CD4-positive, alpha-beta T cell treated with Interleukin-15 for 4 hours (primary cell): ENCODE measurements around the gene FAM177B.

Experiments
- DNase-seq: peaks from one replicate; pipeline ENCODE4 v3.0.0-alpha.2; 2020; ENCODE audit warnings: low spot score

Gene FAM177B

DNA sequence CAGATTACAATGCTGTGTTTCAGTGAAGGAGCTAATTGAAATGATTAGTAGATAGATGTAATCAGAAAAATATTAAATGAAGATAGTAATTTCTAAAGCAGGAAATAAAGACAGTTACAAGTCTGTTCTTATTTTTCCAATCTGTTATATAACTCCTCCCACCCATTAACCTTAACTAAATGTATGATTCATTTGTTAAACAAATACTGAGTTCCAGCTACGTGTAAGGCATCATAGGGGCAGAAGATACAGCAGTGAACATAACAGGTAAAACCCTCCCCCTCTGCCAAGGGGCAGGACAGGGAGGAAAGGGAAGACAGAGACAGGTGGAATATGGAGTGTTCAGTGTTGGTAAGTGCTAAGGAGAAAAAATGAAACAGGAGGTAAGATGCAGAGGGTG lies at the start of gene FAM177B:
Gene FAM177B, plus strand, starts transcription at position 231 of the 400 bp plus-strand sequence. CDS start 9,344 bp downstream, outside the sequence.
- DNase-seq, result no peak

DNA sequence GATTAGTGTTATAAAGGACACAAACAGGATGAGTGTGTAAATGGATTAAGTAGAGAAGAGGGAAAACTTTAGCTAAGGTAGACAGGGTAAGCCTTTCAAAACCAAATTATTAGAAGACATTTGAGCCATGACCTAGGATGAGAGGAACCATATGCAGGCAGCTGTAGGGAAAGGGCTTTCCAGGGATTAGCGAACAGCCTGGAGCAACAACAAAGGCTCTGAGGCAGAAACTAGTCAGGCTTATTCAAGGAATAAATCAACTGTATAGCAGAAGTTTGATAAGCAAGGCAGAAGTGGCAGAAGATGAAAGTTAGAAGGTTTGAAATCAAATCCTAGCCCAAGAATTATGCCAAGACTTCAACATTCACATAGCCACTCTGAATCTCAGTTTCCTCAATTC lies 46.0 kb upstream of the FAM177B start:
- DNase-seq, result no peak

DNA sequence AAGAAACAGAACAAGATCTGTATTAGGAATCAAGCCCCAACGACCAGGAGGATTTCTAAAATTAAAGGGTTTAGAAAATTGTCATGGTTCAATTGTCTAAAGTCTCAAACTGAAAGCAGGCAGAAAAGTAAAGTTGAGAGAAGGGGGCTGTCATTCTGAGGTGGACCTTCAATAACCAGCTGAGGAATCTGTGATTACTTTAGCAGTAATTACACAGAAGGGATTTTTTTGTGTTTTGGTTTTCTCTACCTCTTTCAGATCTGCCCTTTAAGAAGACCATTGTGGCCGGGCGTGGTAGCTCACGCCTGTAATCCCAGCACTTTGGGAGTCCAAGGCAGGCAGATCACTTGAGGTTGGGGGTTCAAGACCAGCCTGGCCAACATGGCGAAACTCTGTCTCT lies 42.1 kb upstream of the FAM177B start:
- DNase-seq, result no peak

DNA sequence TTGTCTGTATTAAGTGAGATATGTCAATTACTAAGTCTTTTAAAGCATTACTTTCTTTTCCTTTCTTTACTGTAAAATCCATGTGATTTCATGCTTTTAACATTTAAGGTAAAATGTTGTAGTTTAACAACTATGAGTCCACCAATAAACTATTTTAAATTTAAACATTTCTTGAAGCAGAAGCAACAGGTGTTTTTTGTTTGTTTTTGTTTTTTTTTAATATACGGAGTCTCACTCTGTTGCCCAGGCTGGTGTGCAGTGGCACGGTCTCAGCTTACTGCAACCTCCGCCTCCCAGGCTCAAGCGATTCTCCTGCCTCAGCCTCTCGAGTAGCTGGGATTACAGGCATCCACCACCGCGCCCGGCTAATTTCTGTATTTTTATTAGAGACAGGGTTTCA lies 40.3 kb upstream of the FAM177B start:
- no peak for DNase-seq

DNA sequence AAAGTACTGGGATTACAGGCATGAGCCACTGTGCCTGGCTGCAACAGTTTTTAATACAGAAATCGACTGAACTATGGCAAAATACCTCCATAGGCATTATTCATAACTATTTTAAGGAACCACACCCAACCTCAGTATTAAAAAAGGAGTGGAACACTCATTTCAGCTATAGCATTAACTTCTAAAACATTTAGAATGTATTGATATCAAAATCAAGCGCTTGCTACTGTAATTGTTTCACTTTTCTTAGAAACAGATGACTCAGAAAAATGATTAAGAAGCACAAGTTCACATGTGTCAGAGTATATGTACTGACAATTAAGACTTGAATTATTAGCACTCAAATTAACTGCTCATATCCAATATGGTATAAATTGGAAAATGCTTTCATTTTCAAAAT lies 39.8 kb upstream of the FAM177B start:
- DNase-seq, result peak; percentile 5

DNA sequence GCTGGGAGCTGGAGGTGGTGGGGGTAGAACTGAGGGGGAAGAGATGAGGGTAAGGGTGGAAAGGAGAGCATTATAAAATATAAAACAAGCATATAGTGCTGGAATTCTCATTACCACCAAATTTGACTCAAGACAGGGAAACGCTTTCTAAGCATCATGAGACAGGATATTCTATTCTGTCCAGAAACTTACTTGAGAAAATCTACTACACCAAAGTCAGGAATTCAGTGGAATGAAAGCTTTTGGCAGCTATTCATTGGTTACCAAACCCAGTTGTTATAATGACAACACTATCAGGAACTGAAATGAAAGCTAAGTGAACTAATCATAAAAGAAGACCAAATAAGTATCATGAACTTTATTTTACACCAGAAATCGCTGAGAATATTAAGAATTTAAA lies 39.2 kb upstream of the FAM177B start:
- no peak for DNase-seq

DNA sequence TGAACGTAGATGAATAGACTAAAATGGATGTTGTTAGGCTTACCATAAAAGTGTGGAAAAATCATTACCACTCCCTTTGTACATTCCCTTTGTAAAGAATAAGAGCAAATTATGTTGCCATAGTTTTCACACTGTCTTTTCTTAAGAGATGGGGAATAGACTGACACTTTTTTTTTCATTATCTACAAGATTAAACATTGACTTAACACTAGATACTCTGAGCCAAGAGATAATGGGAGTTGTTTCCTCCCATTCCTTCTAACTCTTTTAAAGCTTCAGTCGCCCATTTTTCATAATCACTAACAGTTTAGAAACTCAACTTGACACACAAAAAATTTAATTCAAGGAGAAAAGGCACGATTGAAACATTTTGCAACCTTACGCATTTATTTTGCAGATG lies 34.8 kb upstream of the FAM177B start:
- DNase-seq, result no peak

DNA sequence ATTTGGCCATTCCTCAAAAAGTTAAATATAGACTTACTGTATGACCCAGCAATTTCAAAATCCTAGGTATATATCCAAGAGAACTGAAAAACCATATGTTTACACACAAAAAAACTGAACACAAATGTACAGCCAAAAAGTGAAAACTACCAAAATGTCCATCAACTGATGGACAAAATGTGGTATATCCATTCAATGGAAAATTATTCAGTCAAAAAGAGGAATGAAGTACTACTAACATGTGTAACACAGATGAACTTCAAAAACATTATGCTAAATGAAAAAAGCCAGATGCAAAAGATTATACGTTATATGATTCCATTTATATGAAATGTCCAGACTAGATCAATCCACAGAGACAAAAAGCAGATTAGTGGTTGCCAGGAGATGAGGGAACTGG lies 32.7 kb upstream of the FAM177B start:
- DNase-seq, result no peak

DNA sequence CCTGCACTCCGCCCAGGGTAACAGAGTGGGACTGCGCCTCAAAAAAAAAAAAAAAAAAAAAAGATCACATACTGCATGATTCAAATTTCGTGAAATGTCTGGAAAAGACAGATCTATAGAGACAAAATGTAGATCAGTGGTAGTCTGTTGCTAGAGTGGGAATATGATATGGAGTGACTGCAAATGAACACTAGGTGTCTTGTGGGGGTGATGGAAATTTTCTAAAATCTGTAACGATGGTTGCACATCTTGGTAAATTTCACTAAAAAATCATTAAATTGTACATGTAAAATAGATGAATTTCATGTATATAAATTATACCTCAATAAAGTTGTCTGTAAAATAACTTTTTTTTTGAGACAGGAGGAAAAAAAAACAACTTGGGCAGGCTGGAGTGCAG lies 30.2 kb upstream of the FAM177B start:
- no peak for DNase-seq

DNA sequence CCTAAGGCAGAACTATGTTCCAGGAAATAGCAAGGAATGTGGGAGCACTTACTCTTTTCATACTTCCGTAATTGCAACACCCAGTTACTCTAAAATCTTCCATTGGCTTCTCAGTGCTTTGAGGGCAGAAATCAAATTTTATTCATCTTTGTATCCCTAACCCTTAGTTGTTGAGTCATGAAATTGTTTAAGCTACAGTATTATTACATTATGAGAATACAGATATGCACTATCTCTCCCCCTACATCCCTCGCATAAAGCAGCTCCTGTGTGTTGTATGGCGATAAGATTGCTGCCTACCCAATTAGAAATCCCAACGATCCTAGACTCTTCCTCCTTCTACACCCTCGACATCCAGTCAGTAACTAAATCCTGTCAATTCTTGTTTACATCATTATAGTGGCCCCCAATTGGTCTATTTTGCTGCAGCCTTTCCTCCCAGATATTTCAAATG lies 27.3 kb upstream of the FAM177B start:
- DNase-seq, result no peak

DNA sequence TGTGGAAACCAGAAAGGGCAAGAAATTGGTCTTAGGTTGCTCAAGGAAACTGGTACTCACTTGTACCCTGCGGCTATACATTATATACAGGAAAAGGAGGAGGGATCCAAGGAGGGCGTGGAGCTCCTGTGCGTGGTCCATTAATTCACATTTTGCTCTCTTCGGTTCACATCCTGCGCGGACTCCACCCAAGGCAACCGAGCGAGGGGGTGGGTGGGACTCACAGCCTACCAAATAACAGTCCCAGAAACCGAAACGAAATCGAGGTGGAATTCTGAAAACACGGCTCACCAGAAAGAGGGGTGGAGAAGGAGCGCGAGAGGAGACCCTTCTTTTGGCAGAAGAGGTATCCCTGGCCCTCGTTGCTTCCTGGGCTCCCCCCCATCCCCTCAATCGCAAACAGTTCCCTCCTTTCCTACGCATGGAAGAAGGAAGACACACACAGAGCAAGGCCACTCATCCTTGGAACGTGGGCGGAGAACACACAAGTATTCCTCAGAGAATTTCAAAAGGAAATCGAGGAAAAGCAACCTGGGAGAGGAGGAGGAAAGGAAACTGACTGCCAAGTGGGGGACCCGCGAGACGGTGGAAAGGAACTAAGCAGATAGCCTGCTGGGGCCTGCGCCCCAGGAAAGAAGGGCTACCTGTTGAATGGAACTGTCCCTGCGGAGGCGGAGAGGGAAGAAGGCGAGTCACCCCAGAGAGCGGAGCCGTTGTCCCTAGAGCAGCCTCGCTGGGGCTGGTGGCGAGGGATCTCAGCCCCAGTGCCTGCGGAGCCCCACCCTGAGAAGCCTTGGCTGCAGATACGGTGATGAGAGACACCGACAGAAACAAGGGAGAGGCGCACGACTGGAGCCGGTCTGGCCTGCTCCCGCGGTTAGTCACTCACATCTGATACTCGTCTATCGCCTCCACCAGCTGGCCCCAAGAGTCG lies 25.4 kb upstream of the FAM177B start:
- peak; percentile 71 for DNase-seq

DNA sequence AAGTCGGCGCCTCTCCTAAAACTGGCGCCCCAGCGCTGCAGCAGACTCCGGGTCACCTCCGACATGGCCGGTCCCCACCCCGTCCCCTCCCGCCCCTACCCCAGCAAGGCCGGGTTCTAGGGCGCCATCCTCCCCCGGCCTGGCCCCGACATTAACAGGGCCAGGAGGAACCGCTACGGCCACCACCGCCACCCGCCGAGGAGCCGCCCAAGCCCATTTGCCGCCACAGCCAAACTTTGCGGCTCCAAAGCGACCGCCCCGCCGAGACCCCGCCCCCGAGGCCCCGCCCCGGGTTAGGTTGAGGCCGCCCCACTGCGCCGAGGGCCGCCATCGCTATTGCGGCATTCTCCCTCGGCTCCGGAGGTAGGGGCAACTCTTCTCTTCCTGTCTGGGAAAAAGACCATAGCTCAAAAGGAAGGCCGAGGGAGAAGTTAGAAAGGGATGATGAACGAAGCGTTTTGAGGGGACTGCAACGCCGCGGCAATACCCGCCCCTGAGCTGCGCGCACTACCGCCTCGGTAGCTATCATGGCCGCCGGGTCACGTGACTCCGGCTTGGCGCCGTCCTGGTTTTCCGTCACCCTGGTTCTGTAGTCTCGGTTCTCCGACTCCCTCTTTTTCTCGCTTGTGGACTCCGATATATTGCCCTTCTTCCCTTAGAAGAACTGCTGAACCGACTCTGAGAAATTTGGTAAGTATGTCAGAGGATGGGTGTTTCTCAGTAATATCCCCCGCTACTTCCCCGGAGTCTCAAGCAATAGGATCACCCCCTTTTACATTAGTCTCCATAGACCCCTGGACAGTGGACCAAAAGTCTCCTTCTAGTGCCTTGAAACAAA lies 24.5 kb upstream of the FAM177B start, which contains the start of the genes AIDA and BROX:
Gene AIDA, minus strand, starts transcription at position 239 of the 838 bp plus-strand sequence. Its CDS starts 174 bp downstream, at position 65.
Gene BROX, plus strand, starts transcription at position 312 of the 838 bp plus-strand sequence. CDS start 3,136 bp downstream, outside the sequence.
- peak; percentile 95 for DNase-seq

DNA sequence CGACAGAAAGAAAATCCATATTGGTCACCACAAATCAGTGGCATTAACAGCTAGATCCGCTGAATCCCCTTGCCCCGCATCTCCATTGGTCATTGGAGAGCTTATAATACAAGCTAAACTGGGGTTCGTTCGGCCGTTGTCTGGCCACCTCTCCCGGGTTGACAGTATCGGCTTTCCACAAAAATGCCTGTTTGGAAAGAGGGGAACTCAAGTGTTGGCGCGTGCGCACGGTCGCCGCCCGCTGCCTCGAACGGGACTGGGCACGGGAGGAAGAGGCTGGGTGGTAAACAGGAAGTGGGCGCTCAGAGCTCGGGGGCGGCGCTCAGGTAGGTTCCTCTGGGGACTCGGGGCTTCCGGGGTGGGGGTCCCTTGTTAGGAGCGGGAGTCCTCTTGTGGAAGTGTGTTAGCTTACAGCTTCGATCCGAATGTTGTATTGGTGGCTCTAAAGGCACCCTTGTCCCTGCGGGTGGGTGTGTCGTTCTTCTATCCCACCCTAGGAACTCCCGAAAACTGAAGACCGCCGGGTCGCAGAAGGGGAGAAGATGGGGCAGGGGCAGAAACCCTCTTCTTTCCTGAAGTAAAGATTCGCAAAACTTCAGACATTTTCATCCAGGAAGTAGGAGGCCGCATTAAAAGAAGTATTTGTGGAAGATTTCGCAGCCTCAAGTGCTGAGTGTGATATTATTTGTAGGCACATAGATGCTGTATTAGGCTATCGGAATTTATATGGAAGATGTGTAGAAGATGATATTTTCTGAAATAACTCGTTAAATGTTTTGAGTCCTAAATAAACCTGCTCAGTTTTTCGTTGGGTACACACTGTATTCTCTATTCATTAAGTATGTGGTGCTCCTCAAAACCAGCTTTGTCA lies 23.7 kb upstream of the FAM177B start:
- peak; percentile 94 for DNase-seq

DNA sequence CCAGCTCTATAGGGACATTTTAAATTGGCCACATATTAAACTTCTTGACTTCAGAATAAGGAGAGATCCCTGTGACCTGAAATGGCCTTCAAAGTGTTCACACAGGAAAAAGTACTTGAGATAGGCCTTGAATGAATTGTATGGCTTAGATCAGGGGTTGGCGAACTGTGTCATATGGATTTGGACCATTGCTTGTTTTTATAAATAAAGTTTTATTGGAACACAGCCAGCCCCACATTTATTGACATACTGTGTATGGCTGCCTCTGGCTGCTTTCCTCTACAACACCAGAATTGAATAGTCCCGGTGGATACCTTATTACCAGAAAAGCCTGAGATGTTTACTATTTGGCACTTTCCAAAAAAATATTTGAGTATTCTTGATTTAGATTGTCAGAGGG lies 20.6 kb upstream of the FAM177B start:
- DNase-seq, result no peak

DNA sequence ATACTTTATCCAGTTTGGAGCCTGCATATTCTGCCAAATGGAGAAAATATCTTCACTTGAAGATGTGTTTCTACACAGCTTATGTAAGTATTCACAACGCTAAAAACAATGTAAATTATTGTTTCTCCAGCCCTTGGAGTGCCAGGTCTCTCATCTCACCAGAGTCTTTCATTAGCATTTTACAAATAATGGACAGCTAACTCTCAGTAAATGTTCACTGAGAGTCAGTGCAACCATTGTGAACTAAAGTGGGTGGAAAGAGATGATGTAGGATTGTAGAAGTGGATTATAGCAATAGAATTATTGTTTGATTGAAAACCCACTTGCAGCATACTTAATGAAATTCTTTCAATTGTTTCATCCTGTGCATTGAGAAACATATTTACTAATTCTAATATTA lies 8.3 kb upstream of the FAM177B start:
- DNase-seq, result no peak

DNA sequence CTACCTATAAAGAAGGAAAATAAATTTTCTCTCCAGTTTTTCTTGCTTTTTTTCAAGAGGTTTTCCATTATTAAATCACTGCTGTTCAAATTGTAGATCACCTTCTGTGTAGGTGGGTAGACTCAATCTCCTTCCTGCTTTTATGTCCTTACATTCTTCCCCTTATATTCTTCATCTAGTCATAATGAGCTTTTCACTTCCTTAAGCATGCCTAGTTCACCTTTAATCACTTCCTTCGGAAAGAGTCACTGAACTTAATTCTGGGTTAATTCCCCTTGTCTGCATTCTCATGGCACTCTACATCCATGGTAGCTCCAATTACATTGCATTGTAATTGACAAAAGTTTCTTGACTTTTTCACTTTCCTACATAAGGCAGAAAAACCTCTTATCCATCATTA lies 6.1 kb upstream of the FAM177B start:
- DNase-seq, result no peak

DNA sequence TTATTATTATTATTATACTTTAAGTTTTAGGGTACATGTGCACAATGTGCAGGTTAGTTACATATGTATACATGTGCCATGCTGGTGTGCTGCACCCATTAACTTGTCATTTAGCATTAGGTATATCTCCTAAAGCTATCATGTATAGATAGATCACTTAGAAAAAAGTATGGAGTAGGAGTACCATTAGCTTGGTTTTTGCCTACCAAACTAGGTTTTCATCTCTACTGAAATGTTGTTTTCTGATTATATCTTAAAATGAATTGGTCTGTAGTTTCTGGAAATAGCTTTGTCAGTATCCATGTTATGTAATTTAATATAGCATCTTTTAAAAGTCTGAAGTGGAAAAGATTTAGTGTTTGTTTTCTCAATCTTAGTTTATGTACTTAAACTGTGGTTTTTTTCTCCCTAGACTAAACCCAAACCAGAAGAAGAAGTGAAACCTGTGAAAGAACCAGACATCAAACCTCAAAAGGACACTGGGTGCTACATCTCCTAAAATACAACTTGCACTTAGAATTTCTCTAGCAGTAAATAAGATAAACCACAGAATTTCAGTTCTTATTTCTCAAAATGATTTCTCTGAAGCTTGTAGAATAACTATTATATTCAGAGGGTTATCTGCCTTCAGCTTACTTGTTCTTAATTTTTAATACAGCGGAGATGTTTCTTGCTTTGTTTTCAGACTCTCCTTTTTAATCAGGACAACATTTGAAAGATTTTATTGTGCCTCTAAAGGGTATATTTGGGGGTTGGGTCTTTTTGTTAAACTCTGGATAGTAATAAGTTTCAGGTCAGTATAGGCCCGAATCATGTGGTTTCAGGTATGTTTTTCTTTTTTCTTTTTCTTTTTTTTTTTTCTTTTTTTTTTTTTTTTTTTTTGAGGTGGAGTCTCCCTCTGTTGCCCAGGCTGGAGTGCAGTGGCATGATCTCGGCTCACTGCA lies 4.5 kb upstream of the FAM177B start:
- DNase-seq, result no peak

DNA sequence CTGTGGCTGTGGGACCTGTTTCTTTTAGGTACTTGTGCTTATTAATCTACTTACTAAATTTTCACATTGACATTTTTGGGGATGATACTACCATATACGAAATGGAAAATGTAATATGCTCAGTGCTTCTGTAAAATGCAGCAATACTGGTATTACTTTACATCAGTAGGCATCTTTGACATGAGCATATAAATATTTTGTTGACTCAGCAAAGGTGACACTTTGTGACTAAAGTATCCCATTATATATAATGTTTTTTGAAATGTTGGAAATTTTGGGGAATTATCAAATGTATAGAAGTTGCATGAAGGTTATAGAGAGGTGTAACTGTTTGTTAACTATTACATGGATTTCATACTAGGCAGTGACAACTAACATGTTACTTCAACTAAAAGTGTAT lies 2.3 kb upstream of the FAM177B start:
- no peak for DNase-seq

DNA sequence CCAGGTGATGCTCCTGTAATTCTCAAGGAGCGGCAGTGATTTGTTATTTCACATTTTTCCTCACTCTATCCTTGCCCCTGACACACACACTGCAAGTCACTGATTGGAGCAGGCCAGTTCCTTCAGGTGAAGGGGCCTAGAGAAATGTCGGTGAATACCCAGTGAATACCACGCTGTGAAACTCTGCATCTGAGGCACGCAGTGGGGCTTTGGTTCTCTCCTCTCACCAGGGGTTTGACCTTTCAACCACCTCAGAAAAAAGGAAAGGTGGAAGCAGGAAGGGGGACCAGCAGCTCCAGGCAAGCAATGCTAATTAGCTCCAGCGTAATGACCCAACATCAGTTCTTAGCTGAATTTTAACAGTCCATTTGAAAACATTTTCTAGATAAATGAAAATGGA lies 532 bp upstream of the FAM177B start:
- no peak for DNase-seq

DNA sequence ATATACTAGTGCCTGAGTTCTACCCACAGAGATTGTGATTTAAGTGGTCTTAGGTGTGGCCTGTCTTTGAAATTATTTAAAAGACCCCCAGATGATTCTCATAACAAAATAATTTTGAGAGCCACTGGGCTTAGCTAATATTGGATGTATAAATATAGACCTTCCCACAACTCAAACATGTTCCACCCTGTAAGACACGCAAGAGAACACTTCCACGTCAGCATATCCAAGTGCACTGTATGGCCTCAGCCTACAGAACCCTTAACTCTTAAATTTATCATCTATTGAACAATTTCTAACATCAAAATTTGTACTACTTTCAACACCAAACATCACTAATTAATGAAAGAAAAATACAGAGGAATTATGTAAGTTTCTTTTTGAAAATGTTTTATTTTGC lies 2.5 kb downstream of the FAM177B start:
- DNase-seq, result no peak

DNA sequence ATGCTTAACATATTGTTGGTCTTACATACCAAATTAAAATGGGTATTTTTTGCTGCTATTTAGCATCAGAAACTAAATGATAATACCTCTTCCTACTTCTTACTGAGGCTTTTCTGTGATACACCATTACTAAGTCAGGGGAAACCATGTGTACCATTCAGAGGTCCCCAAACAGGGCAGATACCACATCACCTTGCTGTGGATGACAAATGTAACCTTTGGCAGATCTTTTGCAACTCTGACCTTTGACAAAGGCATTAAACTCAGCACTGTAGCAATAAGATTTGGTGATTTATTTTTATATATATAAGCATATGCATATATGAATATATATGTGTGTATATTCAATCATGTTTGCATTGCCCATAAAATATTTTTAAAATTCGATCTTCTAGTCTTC lies 2.9 kb downstream of the FAM177B start:
- no peak for DNase-seq
